ENCODE measurements around the gene MAST4. TPM values are rescaled to one million over a fixed set of nuclear protein-coding genes. Genes with fewer than 3 reads are reported as not detected.

Gene MAST4
- total RNA-seq, 1 donor from 2014 or later, result 26.8 TPM

DNA sequence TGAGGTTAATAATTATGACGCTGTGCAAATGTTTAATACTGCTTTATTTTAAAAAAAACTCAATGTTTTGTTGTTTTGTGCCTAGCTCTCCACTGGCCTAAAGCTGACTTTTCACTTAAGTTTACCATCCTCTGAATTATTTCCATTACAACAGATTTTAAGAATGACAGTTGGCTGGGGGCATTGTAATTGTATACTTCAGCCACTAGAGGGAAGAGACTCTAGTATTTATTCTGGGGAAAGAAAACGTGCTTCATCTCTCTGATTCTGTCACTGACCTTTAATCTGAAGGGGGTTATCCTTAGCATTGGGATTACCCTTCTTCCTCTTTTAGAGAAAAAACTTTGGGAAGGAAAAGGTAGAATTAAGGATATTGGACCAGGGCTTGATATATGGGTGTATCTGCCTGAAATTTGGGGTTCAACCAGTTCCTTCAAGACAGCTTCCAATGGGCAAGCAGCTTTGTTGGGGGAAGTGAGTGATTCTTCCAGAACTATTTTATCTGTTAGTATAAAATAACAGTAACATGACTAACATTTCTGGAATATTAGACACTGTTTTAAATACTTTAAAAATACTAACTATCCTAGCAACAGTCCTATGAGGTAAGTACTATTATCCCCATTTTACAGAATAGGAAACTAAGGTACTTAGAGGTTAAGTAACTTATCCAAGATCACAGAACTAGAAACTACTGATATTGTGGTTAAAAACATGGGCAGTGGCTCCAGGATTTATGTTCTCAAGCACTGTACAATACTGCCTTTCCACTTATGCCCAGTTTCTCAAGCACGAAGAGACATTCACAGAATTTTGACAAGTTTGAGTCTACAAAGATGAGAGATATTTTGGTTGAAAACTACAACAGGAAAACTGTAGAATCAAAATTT lies 392.0 kb downstream of the MAST4 start:
- DNase-seq (ENCODE audit: low read depth in 2 of 2), result peak; percentile 35 to 60

DNA sequence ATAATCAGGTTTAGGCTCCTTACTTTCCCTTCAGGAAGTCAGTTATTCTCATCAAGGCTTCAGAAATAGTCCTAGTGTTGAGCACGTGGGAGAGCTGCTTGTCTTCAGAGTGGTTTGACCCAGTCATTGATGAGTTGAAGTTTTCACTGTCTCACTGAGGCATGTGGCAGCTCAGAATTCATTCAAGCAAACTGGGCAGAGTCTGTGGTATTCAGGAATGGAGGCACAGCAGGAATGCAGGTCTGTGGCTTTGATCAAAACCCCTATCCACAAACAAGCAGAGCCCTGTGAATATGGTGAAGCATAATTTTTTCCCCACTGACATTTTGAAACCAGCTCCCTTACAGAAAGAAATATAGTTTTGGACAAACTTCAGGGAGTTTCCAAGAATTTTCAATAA lies 393.1 kb downstream of the MAST4 start:
- no peak for DNase-seq (ENCODE audit: low read depth in 2 of 2)

- DNase-seq (ENCODE audit: low read depth in 2 of 2), result no peak
Observed at GRCh38 chr5:66989781-66990180, 393.6 kb downstream of the MAST4 start.

GRCh38 chr5:66991746-66992145 lies 395.6 kb downstream of the MAST4 start:
- DNase-seq (ENCODE audit: low read depth in 2 of 2), result no peak

DNA sequence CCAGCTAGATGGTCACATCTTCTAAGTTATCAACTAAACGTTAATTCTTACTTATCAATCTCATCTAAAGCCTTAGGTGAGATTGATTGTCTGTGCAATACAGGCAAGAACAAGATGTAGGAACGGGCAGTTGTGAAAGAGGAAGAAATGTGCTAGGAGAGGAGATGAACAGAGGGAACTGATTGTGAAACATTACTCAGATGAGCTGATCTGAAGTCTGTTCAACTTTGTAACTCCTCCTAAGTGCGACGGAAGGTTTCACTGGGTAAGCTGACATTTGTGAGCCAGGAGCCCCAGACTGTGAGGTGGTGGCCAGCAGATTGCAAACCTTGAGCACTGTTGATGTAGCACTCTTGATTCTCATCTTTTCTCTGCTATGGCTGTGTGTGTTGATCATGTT lies 396.4 kb downstream of the MAST4 start:
- no peak for DNase-seq (ENCODE audit: low read depth in 2 of 2)

- DNase-seq (ENCODE audit: low read depth in 2 of 2), result no peak
Observed at GRCh38 chr5:66993448-66993847, 397.3 kb downstream of the MAST4 start.

DNA sequence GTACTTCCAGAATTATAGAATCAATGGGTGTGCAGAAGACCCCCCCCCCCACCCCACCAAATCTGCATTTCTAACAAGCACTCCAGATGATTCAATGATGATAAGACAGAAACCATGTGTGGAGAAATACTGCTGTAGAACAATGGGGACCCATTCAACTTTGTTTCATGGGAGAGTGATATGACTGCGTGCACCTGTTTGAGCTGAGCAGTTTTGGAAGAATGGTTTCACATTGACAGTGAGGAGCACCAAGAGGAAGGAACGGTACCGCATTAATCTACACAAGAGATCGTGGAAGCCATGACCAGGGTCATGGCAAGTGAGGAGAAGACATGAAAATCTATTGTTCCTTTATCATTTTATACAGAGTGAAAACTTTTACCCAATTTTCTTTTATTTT lies 397.7 kb downstream of the MAST4 start:
- no peak for DNase-seq (ENCODE audit: low read depth in 2 of 2)

DNA sequence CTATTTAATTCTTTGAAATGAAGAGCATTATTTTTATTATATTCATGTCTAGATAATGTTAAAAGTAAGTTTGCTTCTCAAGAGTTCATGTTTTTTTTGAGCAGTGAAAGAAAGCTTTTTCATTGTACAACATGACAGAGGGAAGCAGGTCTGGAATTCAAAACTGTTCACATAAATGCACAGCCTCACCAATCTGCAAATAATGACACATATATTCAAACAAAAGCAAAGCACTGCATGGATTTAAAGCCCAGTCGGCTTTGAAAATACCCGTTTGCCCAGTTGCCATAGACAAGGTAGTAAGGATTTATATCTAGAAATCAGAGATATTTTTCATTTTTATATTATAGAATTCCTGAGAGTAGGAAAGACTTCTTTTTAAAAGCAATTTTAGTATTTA lies 398.6 kb downstream of the MAST4 start:
- no peak for DNase-seq (ENCODE audit: low read depth in 2 of 2)

- DNase-seq (ENCODE audit: low read depth in 2 of 2), result no peak
Observed at GRCh38 chr5:67000794-67001475, 404.7 kb downstream of the MAST4 start.

DNA sequence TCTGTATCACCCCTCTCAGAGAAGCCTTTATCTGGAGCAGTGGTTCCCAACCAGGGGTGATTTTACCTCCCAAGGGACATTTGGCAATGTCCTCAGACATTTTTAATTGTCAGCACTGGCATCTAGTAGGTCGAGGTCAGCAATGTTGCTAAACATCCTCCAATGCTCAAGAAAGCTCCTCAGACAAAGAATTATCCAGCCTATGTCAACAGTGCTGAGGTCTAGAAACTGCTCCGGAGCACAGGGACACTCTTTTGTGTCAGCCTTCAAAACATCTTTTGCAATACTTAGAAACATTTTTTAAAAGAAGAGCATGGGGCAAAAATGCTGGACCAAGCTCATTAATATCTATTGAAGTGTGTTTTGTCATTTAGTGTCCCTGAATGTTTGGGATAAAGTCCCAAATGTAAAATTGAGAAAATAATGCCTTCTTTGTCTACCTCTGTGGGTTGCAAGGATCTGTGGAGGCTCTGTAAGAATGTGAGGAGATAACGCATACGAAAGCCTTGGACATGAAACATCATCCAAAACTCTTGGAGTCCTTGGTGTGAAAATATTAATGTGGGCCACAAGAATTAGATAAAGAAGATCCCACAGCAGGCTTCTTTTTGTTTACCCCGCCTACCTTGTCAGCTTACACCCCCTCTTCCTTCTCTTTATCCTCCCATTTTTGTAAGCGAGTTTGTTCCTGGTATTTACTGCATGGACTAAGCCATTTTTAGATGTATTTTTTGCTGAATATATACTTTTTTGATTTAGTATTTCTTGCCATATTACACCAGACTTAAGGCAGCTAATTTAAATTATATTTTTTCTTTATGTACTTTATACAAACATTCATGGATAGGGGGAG lies 406.9 kb downstream of the MAST4 start:
- DNase-seq (ENCODE audit: low read depth in 2 of 2), result no peak

DNA sequence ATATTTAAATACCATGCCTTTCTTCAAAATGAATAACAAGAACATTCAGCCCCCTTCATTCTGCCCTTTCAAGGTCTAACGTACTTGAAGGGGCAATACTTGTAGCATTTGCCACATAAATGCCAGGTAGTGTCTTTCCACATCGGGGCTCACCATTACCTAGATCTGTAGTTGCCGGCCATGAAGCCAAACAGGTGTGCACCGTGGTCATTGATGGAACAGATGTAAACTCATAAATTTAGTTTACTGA lies 407.4 kb downstream of the MAST4 start:
- DNase-seq (ENCODE audit: low read depth in 2 of 2), result no peak

DNA sequence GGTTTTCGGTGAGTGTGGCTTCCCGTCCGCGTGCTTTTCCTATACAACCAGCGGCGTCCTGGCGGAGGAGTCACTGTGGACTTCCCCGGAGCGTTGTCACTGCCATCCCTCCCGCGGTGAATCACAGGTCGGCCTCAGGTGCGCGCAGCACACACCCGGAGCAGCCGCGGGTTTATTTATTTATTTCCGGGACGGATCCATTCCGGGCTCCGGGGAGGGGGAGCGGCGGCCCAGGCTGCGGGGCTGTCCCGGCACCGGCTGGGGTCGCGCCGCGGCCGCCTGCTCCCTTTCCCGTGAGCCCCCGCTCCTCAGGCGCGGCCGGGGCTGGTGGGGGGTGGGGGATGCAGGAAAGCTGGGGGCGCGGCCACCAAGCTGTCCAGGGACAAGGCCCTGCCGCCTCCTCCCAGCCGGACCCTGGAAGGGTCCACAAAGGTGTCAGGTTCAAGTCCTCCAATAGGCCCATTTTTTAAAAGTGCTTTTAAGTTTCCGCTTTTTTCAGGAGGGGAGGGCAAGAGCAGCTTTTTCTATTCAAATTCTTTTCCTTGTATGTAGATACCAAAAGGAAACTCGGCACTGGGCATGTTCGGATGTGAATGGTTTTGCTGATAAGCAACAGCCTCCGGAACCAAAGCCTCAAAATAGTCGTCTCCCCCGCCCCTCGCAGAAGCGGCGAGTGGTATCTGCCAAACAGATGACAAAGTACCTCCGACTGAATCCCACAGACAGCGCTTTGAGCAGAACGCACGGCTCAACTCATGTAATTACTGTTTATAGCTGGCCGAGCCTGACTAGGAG lies 407.9 kb downstream of the MAST4 start:
- peak; percentile 99 for DNase-seq (ENCODE audit: low read depth in 2 of 2)

DNA sequence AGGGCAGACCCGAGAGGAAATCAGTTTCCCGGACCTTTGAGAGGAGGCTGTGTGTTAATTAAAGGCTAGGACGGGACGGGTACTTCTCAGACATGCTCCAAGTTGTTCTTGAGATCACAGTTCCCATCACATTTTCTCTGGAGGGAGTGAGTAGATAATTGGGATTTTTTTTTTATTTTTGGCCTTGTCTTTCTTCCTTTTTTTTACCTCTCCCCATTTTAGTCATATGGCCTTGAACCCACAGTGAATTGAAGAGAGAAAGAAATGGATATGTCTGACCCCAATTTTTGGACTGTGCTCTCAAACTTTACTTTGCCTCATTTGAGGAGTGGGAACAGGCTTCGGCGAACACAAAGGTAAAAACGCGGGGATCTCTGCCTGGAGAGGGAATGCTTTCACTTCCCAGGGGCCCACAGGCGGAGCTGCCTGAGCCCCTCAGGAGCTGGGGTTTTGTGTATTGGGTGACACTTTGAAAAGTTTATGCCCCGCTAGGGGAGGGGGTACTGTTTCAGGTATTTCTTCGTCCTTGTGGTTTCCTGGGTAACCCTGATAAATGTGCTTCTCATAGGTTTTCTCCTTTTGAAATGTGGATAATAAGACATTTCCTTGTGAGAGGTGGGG lies 408.6 kb downstream of the MAST4 start:
- peak; percentile 26 to 54 for DNase-seq (ENCODE audit: low read depth in 2 of 2)

DNA sequence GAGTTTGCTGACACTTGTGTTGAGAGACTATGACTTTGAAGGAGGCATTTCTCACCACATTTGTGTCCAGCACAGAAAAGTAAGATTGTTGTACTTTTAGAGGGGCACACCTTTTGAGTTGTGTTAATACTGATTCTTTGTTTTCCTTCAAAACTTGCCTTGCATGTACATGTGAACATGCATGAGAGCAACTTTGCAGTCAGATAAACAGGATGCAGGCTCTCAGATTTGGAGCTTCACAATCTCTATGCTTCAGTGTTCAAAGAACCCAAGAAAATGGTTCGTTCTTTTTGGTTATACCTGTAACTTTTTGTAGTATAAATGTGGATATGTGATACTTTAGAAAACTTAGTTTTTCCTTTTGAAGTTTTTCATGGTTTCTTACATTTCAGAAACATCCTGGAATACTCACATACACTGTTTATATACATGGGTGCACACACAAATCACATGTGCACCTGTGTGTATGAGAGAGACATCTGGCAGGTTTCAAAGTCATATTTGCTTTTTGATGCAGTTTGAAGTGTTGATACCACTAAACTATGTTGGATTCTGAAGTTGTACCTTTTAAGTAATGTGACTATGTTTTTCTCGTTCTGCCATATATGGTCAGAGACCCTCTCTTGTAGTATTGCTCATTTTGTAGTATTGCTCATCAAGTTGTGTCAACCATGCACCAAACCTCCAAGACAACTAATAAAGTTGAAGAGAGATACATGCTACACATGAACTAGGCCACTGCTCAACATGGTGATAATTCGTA lies 409.7 kb downstream of the MAST4 start:
- peak; percentile 14 to 23 for DNase-seq (ENCODE audit: low read depth in 2 of 2)

DNA sequence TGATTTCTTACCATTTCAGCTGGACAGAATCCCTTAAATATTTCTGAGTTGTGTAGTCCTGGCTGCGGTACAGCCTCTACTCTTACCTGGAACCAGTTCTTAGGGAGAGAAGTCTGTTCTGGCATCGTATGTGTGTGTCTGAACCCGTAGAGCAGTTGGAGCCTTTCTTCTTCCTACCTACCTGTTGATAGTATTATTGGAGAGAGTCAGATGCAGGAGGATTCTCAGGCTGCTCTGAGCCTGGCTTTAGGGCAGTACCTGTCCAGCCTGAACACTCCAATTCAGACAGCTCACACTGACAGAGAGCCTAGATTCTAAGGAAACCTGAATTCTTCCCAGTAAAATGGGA lies 410.3 kb downstream of the MAST4 start:
- no peak for DNase-seq (ENCODE audit: low read depth in 2 of 2)

DNA sequence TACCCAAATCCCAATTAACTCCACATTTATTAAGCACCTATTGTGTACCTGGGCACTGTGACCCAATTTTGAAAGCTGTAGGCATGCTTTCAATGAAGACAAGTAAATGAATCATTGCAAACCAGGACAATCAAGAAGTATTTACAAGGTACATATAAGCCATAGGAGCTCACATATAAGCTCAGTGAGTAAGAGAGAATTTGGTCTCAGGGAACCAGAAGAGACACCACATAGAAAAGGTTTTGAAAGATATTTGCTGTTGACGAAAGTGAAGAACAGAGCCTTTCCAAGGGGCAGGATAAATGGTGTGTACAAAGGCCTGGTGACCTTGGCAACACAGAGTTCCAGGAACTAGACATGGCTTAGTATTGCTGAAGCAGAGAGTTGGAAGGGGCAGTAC lies 412.8 kb downstream of the MAST4 start:
- DNase-seq (ENCODE audit: low read depth in 2 of 2), result no peak

DNA sequence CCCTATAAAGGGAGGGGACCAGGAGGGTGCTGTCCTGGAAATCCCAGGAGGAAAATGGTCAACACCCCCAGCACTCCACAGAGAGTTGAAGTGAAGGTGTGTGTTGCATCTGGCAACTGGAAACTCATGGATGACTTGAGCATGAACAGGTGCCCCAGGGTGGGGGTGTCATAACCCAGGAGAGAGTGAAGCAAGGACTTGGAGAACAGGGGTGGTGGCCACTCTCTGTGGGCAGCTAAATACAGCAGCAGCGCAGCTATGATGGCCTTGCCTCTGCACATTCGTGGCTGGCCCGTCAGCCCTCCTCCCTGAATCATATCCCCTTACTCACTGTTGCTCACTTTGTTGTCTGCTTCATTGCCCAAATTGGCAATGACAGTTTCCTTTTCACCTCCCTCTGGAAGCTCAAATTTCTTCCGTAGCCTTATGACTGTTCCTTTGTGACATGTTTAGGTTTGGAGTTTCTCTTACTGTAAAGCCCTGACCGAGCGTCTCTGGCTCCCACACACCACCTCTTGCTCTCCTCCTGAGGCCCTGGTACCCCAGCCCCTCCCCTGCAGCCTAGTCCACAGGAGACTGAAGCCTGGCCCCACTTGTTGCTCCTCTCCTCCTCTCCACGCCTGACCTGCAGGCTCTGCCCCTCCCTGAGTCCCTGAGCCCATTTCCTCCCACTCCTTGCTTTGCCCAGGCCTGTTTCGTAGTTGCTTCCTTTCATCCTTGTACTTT lies 414.7 kb downstream of the MAST4 start:
- peak; percentile 72 to 95 for DNase-seq (ENCODE audit: low read depth in 2 of 2)

- DNase-seq (ENCODE audit: low read depth in 2 of 2), result peak in 1 of 2 donors; percentile 26
Observed at GRCh38 chr5:67011422-67011821, 415.2 kb downstream of the MAST4 start.

- DNase-seq (ENCODE audit: low read depth in 2 of 2), result peak in 1 of 2 donors; percentile 51
Observed at GRCh38 chr5:67012171-67012570, 416.0 kb downstream of the MAST4 start.

GRCh38 chr5:67013719-67014118 lies 417.5 kb downstream of the MAST4 start:
- peak; percentile 32 to 49 for DNase-seq (ENCODE audit: low read depth in 2 of 2)

All from lung microvascular endothelial cell (primary cell).